A673 (cell line): ENCODE measurements around the gene SH3GL2.

Source experiments
- EZH2 ChIP-seq: fragments of 200-600 bp; sonication (generic); IDR thresholded peaks from 2 replicates; pipeline ENCODE4 v1.6.1; 2017; ENCODE audit warnings: borderline replicate concordance, low read depth, mild to moderate bottlenecking, mixed read lengths, antibody characterized with exemption, low read length; ENCODE audit not compliant: poor library complexity, severe bottlenecking
- TF ChIP-seq, protein P1 (sequence below): fragments of 300-800, 200-600 bp; sonication (generic); conservative IDR thresholded peaks from 2 replicates; pipeline ENCODE4 v1.5.1; 2017; ENCODE audit warnings: low read depth, mild to moderate bottlenecking, antibody characterized with exemption, low read length, moderate library complexity, mixed read lengths

DNA sequence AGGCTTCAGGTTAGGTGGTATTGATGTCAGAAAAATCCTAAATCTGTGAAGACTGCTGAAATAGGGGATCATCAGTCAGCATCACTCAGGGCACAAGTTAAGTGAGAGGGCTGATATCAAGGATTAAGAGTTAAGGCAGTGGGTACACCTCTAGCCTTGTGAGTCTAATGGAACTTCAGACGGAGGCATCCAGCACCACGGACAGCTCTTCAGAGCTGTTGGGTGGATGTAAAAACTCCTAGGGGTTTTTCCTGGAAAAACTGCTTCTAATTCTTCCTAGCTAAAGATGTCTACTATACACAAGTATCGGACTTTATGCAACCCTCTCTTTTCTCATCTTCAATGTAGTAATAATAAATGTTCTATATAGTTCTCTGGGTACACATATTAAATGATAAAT, 165.9 kb downstream of the SH3GL2 start:
- TF ChIP-seq, protein P1, sequence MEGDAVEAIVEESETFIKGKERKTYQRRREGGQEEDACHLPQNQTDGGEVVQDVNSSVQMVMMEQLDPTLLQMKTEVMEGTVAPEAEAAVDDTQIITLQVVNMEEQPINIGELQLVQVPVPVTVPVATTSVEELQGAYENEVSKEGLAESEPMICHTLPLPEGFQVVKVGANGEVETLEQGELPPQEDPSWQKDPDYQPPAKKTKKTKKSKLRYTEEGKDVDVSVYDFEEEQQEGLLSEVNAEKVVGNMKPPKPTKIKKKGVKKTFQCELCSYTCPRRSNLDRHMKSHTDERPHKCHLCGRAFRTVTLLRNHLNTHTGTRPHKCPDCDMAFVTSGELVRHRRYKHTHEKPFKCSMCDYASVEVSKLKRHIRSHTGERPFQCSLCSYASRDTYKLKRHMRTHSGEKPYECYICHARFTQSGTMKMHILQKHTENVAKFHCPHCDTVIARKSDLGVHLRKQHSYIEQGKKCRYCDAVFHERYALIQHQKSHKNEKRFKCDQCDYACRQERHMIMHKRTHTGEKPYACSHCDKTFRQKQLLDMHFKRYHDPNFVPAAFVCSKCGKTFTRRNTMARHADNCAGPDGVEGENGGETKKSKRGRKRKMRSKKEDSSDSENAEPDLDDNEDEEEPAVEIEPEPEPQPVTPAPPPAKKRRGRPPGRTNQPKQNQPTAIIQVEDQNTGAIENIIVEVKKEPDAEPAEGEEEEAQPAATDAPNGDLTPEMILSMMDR = no peak
- TF ChIP-seq EZH2 = no peak
